Activated CD4-positive, alpha-beta memory T cell treated with anti-CD3 and anti-CD28 coated beads, Interleukin-2, amount 10 ng/mL, durations not matched to agents 7 days and 5 days (primary cell): ENCODE measurements around the gene NSRP1. TPM values are rescaled to one million over a fixed set of nuclear protein-coding genes. Genes with fewer than 3 reads are reported as not detected.

ENCODE experiments used
- CTCF ChIA-PET: fragments of 350-600 bp; sonication (Branson Sonifier 250); formaldehyde crosslinking; loops from one replicate; lab custom pipeline; 2021; ENCODE audit warnings: antibody characterized with exemption, inconsistent platforms; lab: Charles Lee
- POLR2A ChIA-PET: fragments of 350-600 bp; sonication (Branson Sonifier 250); formaldehyde crosslinking; loops from one replicate; lab custom pipeline; 2021; ENCODE audit warnings: antibody characterized with exemption; lab: Charles Lee
- DNase-seq: peaks from one replicate; pipeline ENCODE4 v3.0.0-alpha.2; 2020
- H3K27ac Mint-ChIP-seq: one replicate; pipeline ENCODE4 v1.8.0; 2021; ENCODE audit warnings: mild to moderate bottlenecking, mixed read lengths
- H3K27me3 Mint-ChIP-seq: one replicate; pipeline ENCODE4 v1.8.0; 2021; ENCODE audit warnings: mixed read lengths
- H3K36me3 Mint-ChIP-seq: one replicate; pipeline ENCODE4 v1.8.0; 2021; ENCODE audit warnings: low read depth, mixed read lengths
- H3K4me1 Mint-ChIP-seq: one replicate; pipeline ENCODE4 v1.8.0; 2021; ENCODE audit warnings: mixed read lengths
- H3K4me3 Mint-ChIP-seq: one replicate; pipeline ENCODE4 v1.8.0; 2021; ENCODE audit warnings: mild to moderate bottlenecking, mixed read lengths
- H3K9me3 Mint-ChIP-seq: one replicate; pipeline ENCODE4 v1.8.0; 2021; ENCODE audit warnings: mixed read lengths
- total RNA-seq, 2 experiments: library from RNA; stranded (reverse); gene quantifications; one replicate each; pipeline ENCODE4 v1.2.3, GENCODE V29; 2021

Gene NSRP1
- total RNA-seq, 2 experiments from 2014 or later, result 21.6 to 22.7 TPM

DNA sequence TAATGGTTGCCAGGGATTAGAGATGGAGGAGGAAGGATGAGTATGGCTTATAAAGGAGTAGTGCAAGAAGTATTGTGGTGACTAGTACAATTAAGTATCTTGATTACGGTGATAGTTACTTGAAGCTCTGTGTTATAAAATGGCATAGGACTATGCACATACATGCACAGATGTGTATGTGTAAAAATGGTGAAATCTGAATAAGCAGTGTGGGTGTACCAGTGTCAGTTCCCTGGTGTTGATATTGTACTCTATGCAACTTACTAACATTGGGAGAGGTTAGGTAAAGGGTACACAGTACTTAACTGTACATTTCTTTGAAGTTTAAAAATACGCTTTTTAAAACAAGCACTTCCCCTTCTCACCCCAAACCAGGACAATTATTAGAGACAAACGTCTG is 48.5 kb downstream of the NSRP1 start:
- Mint-ChIP-seq H3K36me3 (peaks cover 25% of the 10 kb centered on the region), H3K27me3 (no peaks in the 10 kb centered on the region), H3K4me1 (peaks cover 9% of the 10 kb centered on the region), H3K9me3 (peaks cover 3% of the 10 kb centered on the region), H3K4me3 (no peak overlapping the region), H3K27ac (no peak overlapping the region)
- POLR2A ChIA-PET, result no interaction called here
- DNase-seq, result no peak
- CTCF ChIA-PET, result no interaction called here

DNA sequence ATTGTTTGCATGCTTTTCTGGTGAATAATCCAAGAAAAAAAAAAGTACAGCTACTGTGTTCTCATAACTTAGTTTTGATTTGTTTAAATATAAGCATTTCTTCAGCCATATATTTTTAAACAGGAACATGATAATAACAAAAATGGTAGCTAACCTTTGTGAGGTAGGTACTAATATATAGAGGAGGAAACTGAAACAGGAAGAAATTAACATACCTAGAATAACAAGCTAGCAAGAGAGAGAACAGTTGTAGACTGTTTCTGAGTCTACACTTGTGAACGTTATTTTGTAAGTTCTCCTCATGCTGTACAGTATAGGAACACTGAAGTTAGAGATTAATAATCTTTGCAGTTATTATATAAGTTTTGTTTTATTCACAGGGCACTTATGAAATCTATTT is 49.3 kb downstream of the NSRP1 start:
- no peak overlapping the region for H3K27ac Mint-ChIP-seq
- ChIA-PET POLR2A (no interaction called here), CTCF (interaction anchor here (1.0 to 1.3 kb wide), 2 partner anchors 169 to 173 kb away, joined by 3 to 4 read pairs; no protein-coding TSS in a partner anchor)
- no peaks in the 10 kb centered on the region for H3K9me3 Mint-ChIP-seq
- peaks cover 15% of the 10 kb centered on the region for H3K4me1 Mint-ChIP-seq
- H3K4me3 Mint-ChIP-seq, result no peak overlapping the region
- no peaks in the 10 kb centered on the region for H3K27me3 Mint-ChIP-seq
- no peak for DNase-seq
- peaks cover 20% of the 10 kb centered on the region for H3K36me3 Mint-ChIP-seq

DNA sequence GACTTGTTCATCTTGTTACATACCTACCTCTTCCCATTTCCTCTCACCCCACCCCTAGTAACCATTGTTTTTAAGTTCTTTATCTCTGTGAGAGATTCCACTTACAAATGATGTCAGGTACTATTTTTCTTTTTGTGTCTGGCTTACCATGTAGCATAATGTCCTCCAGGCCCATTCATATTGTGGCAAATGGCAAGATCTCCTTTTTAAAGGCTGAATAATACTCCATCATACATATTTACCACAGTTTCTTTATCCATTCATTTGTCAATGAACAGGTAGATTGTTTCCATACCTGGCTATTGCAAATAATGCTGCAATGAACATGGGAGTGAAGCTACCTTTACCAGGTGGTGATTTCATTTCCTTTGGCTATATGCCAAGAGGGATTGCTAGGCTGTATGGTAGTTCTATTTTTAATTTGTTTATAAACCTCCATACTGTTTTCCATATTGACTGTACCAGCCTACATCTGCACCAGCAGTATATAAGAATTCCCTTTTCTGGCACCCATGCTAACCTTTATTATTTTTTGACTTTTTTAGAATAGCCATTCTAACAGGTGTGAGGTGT is 53.9 kb downstream of the NSRP1 start:
- peaks cover 30% of the 10 kb centered on the region for H3K36me3 Mint-ChIP-seq

DNA sequence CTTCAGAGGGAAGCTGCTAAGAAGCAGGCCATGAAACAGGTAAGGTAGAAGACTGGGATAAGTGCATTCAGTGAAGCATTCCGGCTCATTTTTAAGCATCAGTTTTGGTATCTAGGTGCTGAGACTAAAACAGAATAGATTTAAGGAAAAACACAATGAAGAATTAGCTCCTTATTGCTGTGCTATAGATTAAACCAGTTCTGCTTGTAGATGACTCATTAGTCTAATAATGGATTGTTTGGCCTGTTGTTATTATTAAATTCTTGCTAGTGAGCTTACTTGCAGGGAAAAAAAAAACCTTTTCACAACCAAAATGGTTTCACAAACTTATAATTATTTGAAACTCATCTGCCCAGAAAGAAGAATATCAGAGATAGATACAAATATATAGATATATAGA is 55.9 kb downstream of the NSRP1 start:
- no peak overlapping the region for H3K27ac Mint-ChIP-seq
- H3K4me3 Mint-ChIP-seq, result no peak overlapping the region
- DNase-seq, result no peak
- no peaks in the 10 kb centered on the region for H3K9me3 Mint-ChIP-seq
- POLR2A ChIA-PET, result interaction anchor here (1.2 kb wide), 1 partner anchor 119 kb away, joined by 3 read pairs; the partner anchor contains the start of gene BLMH
- CTCF ChIA-PET, result interaction anchor here (0.8 to 2.0 kb wide), 2 partner anchors 29 to 68 kb away, joined by 3 to 5 read pairs; no protein-coding TSS in a partner anchor
- peaks cover 33% of the 10 kb centered on the region for H3K4me1 Mint-ChIP-seq
- peaks cover 32% of the 10 kb centered on the region for H3K36me3 Mint-ChIP-seq
- H3K27me3 Mint-ChIP-seq, result no peaks in the 10 kb centered on the region

More for the DNA sequence above, 53.9 kb downstream of the NSRP1 start:
- CTCF ChIA-PET, result interaction anchor here (1.6 kb wide), 1 partner anchor 165 kb away, joined by 5 read pairs; no protein-coding TSS in a partner anchor
- peaks cover 35% of the 10 kb centered on the region for H3K4me1 Mint-ChIP-seq
- no peak for DNase-seq
- H3K4me3 Mint-ChIP-seq, result no peak overlapping the region
- H3K27ac Mint-ChIP-seq, result no peak overlapping the region
- POLR2A ChIA-PET, result no interaction called here
- H3K9me3 Mint-ChIP-seq, result no peaks in the 10 kb centered on the region
- H3K27me3 Mint-ChIP-seq, result no peaks in the 10 kb centered on the region

DNA sequence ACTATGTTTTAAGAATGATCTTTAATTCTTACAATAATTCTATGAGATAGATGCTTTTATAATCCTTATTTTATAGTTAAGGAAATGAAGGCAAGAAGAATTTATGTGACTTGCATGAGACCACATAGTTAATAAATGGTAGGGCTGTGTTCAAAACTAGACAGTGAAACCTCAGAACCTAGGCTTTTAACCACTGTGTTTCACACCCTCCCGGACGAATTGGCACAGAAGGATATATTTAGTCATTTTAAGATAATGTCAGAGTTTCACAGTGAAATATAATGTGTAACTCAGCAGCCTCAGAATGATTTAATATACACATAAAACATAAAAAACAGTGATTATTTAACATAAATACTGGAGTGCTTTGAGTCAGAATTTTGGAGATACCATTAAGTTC is 57.0 kb downstream of the NSRP1 start:
- H3K27me3 Mint-ChIP-seq, result no peaks in the 10 kb centered on the region
- CTCF ChIA-PET, result interaction anchor here (1.4 kb wide), 1 partner anchor 49 kb away, joined by 6 read pairs; no protein-coding TSS in a partner anchor
- H3K36me3 Mint-ChIP-seq, result peaks cover 42% of the 10 kb centered on the region
- POLR2A ChIA-PET, result interaction anchor here (1.5 kb wide), 1 partner anchor 118 kb away, joined by 3 read pairs; the partner anchor contains the start of gene BLMH
- no peaks in the 10 kb centered on the region for H3K9me3 Mint-ChIP-seq
- no peak overlapping the region for H3K4me3 Mint-ChIP-seq
- H3K4me1 Mint-ChIP-seq, result peaks cover 33% of the 10 kb centered on the region
- peak; percentile 33 for DNase-seq
- H3K27ac Mint-ChIP-seq, result no peak overlapping the region

DNA sequence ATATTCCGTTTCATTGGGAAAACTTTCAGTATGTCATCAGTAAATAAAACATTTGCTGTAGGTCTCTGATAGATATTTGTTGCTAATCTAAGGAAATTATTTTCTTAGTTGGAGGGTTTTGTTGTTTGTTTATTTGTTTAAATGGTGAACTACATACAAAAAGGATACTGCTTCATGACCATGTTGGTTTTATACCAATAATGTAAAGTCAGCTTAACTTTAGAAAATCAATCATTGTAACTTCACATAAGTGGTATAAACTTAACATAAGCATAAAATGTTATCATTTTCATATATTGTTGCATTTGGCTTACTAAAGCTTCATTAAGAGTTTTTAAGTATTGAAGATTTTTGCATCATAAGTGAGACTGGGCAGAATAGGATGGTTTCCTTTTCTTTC is 57.9 kb downstream of the NSRP1 start:
- H3K9me3 Mint-ChIP-seq, result no peaks in the 10 kb centered on the region
- peaks cover 31% of the 10 kb centered on the region for H3K4me1 Mint-ChIP-seq
- no peak overlapping the region for H3K4me3 Mint-ChIP-seq
- no peak for DNase-seq
- H3K27me3 Mint-ChIP-seq, result no peaks in the 10 kb centered on the region
- POLR2A ChIA-PET, result interaction anchor here (0.7 to 1.5 kb wide), 3 partner anchors 59 to 117 kb away, joined by 3 read pairs; partner anchors contain the start of gene BLMH
- CTCF ChIA-PET, result interaction anchor here (1.4 to 2.0 kb wide), 2 partner anchors 50 to 70 kb away, joined by 6 to 7 read pairs; no protein-coding TSS in a partner anchor
- H3K27ac Mint-ChIP-seq, result no peak overlapping the region
- peaks cover 50% of the 10 kb centered on the region for H3K36me3 Mint-ChIP-seq

DNA sequence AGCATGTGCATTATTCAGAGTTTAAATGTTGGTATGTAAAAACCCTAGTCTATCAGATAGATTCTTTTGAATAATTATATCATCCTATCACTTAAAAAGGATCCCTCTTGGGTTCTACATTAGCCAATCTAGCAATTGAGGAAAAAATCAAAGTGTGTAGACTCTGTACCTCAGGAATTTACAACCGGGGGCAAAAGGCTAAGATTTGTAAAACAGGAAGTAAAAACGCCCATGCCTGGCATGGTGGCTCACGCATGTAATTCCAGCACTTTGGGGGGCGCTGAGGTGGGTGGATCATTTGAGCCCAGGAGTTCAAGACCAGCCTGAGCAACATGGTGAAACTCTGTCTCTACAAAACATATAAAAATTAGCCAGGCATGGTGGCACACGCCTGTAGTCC is 60.2 kb downstream of the NSRP1 start:
- no peak for DNase-seq
- H3K27ac Mint-ChIP-seq, result no peak overlapping the region
- H3K4me3 Mint-ChIP-seq, result no peak overlapping the region
- no peaks in the 10 kb centered on the region for H3K27me3 Mint-ChIP-seq
- peaks cover 59% of the 10 kb centered on the region for H3K36me3 Mint-ChIP-seq
- peaks cover 23% of the 10 kb centered on the region for H3K4me1 Mint-ChIP-seq
- ChIA-PET POLR2A (no interaction called here), CTCF (no interaction called here)
- H3K9me3 Mint-ChIP-seq, result no peaks in the 10 kb centered on the region

DNA sequence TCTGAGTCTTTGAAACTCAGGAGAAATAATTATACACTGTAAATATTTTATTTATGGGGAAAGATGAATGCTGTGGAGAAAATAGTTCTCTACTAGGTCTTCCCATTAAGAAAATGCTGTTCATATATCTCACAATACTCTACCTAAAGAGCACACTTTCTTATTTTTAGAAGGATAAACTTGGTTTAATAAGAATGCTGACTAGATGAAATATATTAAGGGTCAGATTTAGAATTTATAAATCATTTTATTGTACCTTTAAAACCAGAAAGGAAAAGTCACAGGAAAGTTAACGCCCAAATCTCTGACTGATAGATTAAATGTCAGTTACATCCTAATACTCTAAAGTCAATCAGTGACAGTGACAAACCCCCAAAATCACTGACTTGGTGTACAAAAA is 70.1 kb downstream of the NSRP1 start:
- Mint-ChIP-seq H3K9me3 (no peaks in the 10 kb centered on the region), H3K4me3 (no peak overlapping the region), H3K4me1 (no peaks in the 10 kb centered on the region), H3K36me3 (peaks cover 32% of the 10 kb centered on the region), H3K27me3 (peaks cover under 1% of the 10 kb centered on the region), H3K27ac (no peak overlapping the region)
- no peak for DNase-seq
- POLR2A ChIA-PET, result no interaction called here
- CTCF ChIA-PET, result interaction anchor here (1.4 kb wide), 1 partner anchor 81 kb away, joined by 3 read pairs; no protein-coding TSS in a partner anchor

DNA sequence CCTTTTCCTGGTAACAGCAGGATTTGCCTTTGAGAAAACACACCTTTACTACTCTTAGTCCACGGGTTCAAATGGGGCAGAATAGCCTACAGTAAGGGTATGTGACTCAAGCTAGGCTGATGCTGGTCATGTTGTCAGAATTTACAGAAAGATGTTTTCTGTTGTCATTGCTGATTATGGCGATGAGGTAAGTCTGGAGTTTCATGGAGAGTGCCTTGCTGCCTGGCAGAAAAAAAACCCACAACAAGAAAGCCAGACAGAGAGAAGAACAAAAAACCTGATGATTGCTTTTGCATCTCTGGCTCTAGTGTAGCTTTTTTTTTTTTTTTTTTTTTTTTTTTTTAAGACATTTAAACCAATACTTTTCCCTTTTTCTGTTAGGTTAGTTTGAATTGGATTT is 71.0 kb downstream of the NSRP1 start:
- Mint-ChIP-seq H3K36me3 (peaks cover 29% of the 10 kb centered on the region), H3K9me3 (no peaks in the 10 kb centered on the region), H3K4me1 (no peaks in the 10 kb centered on the region), H3K27me3 (peaks cover 7% of the 10 kb centered on the region), H3K4me3 (no peak overlapping the region), H3K27ac (no peak overlapping the region)
- no peak for DNase-seq
- ChIA-PET POLR2A (no interaction called here), CTCF (no interaction called here)

DNA sequence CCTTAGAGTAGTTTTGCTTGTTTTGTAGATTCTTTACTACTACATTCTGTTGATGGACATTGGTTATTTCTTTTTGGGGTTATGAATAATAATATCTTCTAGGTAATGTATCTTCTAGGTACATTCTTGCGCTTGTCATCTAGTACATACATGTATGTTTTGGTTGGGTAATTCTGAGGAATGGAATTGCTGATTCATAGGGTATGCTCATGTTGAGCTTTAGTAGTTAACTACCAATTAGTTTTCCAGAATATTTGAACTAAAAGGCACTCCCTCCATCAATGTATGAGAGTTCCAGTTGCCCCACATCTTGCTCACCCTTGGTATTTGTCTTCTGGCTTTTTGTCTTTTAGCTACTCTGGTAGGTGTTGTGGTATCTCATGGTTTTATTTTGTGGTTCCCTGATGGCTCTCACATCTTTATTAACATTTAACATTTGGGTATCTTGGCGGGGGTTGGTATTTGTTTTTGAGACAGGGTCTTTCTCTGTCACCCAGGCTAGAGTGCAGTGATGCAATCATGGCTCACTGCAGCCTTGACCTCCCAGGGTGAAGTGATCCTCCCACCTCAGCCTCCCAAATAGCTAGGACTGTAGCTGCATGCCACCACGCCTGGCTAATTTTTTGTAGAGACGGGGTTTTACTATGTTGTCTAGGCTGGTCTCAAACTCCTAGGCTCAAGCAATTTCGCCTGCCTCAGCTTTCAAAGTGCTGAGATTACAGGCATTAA is 71.8 kb downstream of the NSRP1 start:
- Mint-ChIP-seq H3K4me3 (no peak overlapping the region), H3K36me3 (peaks cover 24% of the 10 kb centered on the region), H3K27ac (no peak overlapping the region), H3K4me1 (no peaks in the 10 kb centered on the region), H3K9me3 (no peaks in the 10 kb centered on the region), H3K27me3 (peaks cover 13% of the 10 kb centered on the region)
- DNase-seq, result no peak
- POLR2A ChIA-PET, result no interaction called here
- CTCF ChIA-PET, result interaction anchor here (0.9 kb wide), 1 partner anchor 63 kb away, joined by 4 read pairs; no protein-coding TSS in a partner anchor

DNA sequence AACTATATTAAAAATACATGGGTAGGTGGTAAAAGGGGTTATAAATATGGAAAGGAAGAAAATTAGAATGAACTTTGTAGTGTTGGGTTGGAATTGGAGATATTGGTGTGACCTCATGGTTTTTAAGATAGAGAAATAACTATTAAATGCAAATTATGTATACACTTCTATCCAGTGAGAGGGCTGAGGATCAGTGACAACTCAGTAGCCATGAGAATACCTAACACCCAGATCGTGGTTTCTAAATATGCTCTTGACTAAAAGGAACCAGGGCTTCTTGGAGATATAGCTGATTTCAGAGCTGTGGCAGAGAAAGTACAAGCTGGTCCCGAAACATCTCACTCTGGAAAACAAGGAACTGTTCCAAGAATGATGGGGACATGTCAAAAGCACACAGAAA is 74.5 kb downstream of the NSRP1 start:
- H3K36me3 Mint-ChIP-seq, result peaks cover 8% of the 10 kb centered on the region
- no peaks in the 10 kb centered on the region for H3K9me3 Mint-ChIP-seq
- DNase-seq, result no peak
- no peaks in the 10 kb centered on the region for H3K4me1 Mint-ChIP-seq
- peaks cover 22% of the 10 kb centered on the region for H3K27me3 Mint-ChIP-seq
- ChIA-PET POLR2A (no interaction called here), CTCF (interaction anchor here (1.7 kb wide), 1 partner anchor 87 kb away, joined by 4 read pairs; no protein-coding TSS in a partner anchor)
- H3K27ac Mint-ChIP-seq, result no peak overlapping the region
- H3K4me3 Mint-ChIP-seq, result no peak overlapping the region

DNA sequence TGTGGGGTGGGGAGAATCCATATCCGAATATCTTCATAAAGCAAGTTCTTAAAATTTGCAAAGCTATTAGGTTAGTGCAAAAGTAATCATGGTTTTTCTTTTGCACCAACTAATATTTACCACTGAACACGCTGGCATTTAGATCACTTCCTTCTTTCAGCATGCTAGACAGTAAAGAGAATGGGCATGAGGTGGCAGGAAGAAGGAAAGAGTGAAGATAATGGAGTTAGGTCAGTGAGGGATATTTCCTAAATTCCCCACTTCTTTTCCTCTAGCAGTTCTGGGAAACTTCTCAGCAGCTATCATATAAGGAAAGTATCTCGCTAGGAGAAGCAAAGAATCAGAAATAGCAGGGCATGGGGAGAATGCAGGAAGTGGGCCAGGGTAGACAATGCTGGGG is 79.9 kb downstream of the NSRP1 start:
- Mint-ChIP-seq H3K4me1 (no peaks in the 10 kb centered on the region), H3K27ac (no peak overlapping the region), H3K4me3 (no peak overlapping the region), H3K9me3 (no peaks in the 10 kb centered on the region), H3K27me3 (peaks cover 28% of the 10 kb centered on the region), H3K36me3 (no peaks in the 10 kb centered on the region)
- ChIA-PET CTCF (no interaction called here), POLR2A (no interaction called here)
- no peak for DNase-seq

DNA sequence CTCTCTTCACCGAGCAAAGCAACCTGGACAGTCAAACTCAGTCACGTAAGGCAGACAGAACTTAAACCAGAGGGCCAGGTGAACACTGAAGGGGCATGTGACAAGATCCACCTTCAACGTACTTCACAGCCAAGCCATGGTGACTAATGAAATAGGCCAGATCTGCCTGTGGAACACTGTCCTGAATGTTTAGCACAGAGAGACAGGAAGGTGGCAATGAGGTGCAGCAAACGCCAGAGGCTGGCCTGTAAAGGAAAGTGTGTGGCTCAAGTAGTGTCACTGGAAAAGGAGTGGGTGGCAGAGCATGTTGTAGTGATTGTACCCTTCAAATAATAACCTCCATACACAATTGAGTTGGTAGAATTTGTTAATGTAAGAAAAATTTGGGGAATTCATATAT is 80.8 kb downstream of the NSRP1 start:
- no peaks in the 10 kb centered on the region for H3K4me1 Mint-ChIP-seq
- POLR2A ChIA-PET, result no interaction called here
- H3K4me3 Mint-ChIP-seq, result no peak overlapping the region
- H3K36me3 Mint-ChIP-seq, result no peaks in the 10 kb centered on the region
- CTCF ChIA-PET, result interaction anchor here (1.1 kb wide), 1 partner anchor 138 kb away, joined by 3 read pairs; no protein-coding TSS in a partner anchor
- no peak for DNase-seq
- peaks cover 28% of the 10 kb centered on the region for H3K27me3 Mint-ChIP-seq
- H3K27ac Mint-ChIP-seq, result no peak overlapping the region
- H3K9me3 Mint-ChIP-seq, result no peaks in the 10 kb centered on the region
